Gastrocnemius medialis (tissue), 4 donors: ENCODE data around the gene SDC1. TPM values are rescaled to one million over a fixed set of nuclear protein-coding genes. Genes with fewer than 3 reads are reported as not detected.

Source experiments
- ATAC-seq, 2 donors: fragments of 150-250 bp; one replicate each; pipeline ENCODE4 v1.9.1; 2016
- DNase-seq, 2 donors: peaks; one replicate each; pipeline ENCODE4 v3.0.0-alpha.2; 2019
- H3K27ac ChIP-seq, 4 donors: fragments of 200-600 bp; sonication (generic); 1 replicate in 1 of 4; 2 replicates in 3 of 4; pipeline ENCODE4 v1.5.1; 2016 to 2018; ENCODE audit warnings: mild to moderate bottlenecking in 2 of 4, moderate library complexity in 1 of 4
- H3K27me3 ChIP-seq, 3 donors: fragments of 200-600 bp; sonication (generic) in 2 of 3; 1 replicate in 1 of 3; 2 replicates in 2 of 3; pipeline versions ENCODE4 v1.5.1 to v1.6.0; 2016 to 2019; ENCODE audit warnings: mild to moderate bottlenecking in 1 of 3, moderate library complexity in 1 of 3
- H3K36me3 ChIP-seq, 2 donors: fragments of 200-600 bp; sonication (generic) in 1 of 2; one replicate each; pipeline ENCODE4 v1.5.1; 2017 to 2018
- H3K4me1 ChIP-seq, 2 donors: fragments of 200-600 bp; sonication (generic) in 1 of 2; one replicate each; pipeline ENCODE4 v1.5.1; 2016 to 2017; ENCODE audit warnings: mild to moderate bottlenecking in 2 of 2
- H3K4me3 ChIP-seq, 4 donors: fragments of 200-600 bp; sonication (generic) in 3 of 4; 1 replicate in 1 of 4; 2 replicates in 3 of 4; pipeline ENCODE4 v1.5.1; 2016 to 2019; ENCODE audit warnings: mild to moderate bottlenecking in 2 of 4
- H3K9me3 ChIP-seq, 3 donors: fragments of 200-600 bp; sonication (generic) in 2 of 3; 1 replicate in 1 of 3; 2 replicates in 2 of 3; pipeline ENCODE4 v1.5.1; 2016 to 2019
- POLR2A ChIP-seq, 2 donors: fragments of 450-650 bp; IDR thresholded peaks; one replicate each; pipeline ENCODE4 v1.6.1; 2017; ENCODE audit warnings: antibody characterized with exemption in 2 of 2, mild to moderate bottlenecking in 2 of 2, moderate library complexity in 2 of 2
- in situ Hi-C, 4 donors: fragments of 200-750 bp; cut with MboI; loops; one replicate each; pipeline versions ENCODE4 v1.15.0 to v1.8.0; 2017; ENCODE audit warnings: low sequenced_read_pairs in 4 of 4
- intact Hi-C: fragments of 100-400 bp; cut with DNase I; formaldehyde crosslinking; loops from one replicate; pipeline ENCODE4 v1.15.1; 2023; ENCODE audit warnings: low total_unique reads
- total RNA-seq, 4 donors: library from RNA; depleted of rRNA; stranded (reverse); fragments of >200 nt; gene quantifications; one replicate each; pipeline versions ENCODE4 v1.1.0 to v1.2.3, GENCODE V29; 2016
- TF ChIP-seq, protein P1 (sequence below), 5 experiments: fragments of 450-650 bp in 3 of 5; fragments of 200-600 bp in 2 of 5; sonication (generic) in 2 of 5; IDR thresholded peaks in 4 of 5; conservative IDR thresholded peaks in 1 of 5; 1 replicate in 4 of 5; 2 replicates in 1 of 5; pipeline ENCODE4 v1.5.1; 2016 to 2019; ENCODE audit warnings: antibody characterized with exemption in 5 of 5, mild to moderate bottlenecking in 3 of 5, moderate library complexity in 3 of 5

SDC1 gene
- total RNA-seq, 4 donors from 2014 or later, result 0.41 to 1.2 (median 1.2) TPM; not detected in 1

DNA sequence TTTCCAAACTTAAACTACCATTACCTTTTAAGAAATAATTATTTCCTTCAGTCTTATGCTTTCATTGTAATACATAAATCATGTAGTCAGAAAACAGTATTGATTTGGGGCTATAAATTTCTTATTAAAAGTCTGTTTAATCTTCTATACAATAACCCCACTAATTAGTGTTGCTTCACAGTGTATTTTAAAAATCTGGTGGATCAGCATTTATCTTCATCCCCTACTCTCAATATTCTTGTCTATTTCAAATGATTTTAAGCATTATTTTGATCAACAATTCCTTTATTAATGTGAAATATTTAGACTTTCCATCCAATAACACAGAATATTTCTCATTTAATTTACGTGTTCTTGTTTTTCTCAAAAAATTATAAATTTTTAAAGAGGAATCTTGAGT, 32.5 kb upstream of the SDC1 start:
- Histone ChIP-seq H3K27ac (no peak overlapping the region), H3K4me1 (no peaks in the 10 kb centered on the region), H3K36me3 (peaks cover 7 to 71% of the 10 kb centered on the region in 2 donors), H3K27me3 (no peaks in the 10 kb centered on the region), H3K9me3 (no peaks in the 10 kb centered on the region), H3K4me3 (no peak overlapping the region)
- ATAC-seq, result no peak
- DNase-seq, result no peak
- TF ChIP-seq, protein P1, sequence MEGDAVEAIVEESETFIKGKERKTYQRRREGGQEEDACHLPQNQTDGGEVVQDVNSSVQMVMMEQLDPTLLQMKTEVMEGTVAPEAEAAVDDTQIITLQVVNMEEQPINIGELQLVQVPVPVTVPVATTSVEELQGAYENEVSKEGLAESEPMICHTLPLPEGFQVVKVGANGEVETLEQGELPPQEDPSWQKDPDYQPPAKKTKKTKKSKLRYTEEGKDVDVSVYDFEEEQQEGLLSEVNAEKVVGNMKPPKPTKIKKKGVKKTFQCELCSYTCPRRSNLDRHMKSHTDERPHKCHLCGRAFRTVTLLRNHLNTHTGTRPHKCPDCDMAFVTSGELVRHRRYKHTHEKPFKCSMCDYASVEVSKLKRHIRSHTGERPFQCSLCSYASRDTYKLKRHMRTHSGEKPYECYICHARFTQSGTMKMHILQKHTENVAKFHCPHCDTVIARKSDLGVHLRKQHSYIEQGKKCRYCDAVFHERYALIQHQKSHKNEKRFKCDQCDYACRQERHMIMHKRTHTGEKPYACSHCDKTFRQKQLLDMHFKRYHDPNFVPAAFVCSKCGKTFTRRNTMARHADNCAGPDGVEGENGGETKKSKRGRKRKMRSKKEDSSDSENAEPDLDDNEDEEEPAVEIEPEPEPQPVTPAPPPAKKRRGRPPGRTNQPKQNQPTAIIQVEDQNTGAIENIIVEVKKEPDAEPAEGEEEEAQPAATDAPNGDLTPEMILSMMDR (IDR thresholded peaks at IDR 0.05 in 4 of 5, conservative IDR thresholded peaks at IDR 0.05 in 1 of 5), result no peak
- no peak for TF ChIP-seq POLR2A (IDR thresholded peaks at IDR 0.05)
- intact Hi-C loops, result no loop called here
- in situ Hi-C loops, result no loop called here

DNA sequence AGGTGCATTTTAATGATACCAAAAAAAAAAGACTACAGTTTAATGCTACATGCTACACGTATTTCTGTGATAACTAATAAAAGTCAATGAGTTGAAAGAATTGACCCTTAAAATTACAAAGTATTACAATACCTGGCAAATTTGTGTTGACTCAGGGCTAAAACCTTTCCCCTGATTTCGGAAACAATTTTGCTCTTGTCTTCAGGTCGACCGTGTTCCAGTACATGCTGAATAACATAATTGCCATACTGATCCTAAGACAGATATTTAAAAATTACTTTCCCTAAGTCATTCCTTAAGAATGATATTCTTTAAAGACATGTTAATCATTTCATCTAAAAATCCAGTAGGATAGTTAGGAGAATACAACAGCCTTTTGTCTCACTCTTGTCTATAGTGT, 29.8 kb upstream of the SDC1 start:
- TF ChIP-seq POLR2A (IDR thresholded peaks at IDR 0.05), result no peak
- TF ChIP-seq, protein P1 (IDR thresholded peaks at IDR 0.05 in 4 of 5, conservative IDR thresholded peaks at IDR 0.05 in 1 of 5), result no peak
- in situ Hi-C loops (no loop called here), intact Hi-C loops (loop anchor here (5.0 kb wide), 1 partner anchor 33 kb away; no protein-coding TSS in a partner anchor)
- no peaks in the 10 kb centered on the region for H3K27me3 ChIP-seq
- H3K4me1 ChIP-seq, result no peaks in the 10 kb centered on the region
- DNase-seq, result no peak
- no peaks in the 10 kb centered on the region for H3K9me3 ChIP-seq
- H3K27ac ChIP-seq, result no peak overlapping the region
- peaks cover 7 to 72% of the 10 kb centered on the region in 2 donors for H3K36me3 ChIP-seq
- no peak overlapping the region for H3K4me3 ChIP-seq
- ATAC-seq, result no peak

DNA sequence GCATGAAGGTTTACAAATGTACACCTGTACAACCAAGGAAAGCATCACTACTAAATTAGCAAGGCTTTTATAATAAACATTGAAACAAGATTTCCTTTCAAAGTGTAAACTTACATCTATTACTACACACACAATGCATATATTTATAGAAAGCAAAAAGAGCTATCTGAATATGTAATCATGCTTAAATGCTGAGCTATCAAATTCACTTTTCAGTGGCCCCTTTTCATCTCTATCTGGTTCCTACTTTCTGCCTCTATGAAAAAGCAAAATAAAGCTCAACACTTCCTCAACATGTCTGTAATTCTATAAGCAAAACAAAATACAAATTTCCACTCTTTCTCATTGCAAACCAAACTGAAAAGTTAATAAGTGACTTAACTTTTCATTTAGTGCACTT, 25.5 kb upstream of the SDC1 start:
- no peaks in the 10 kb centered on the region for H3K4me1 ChIP-seq
- ATAC-seq (no peak), DNase-seq (no peak)
- intact Hi-C loops (loop anchor here (5.0 kb wide), 1 partner anchor 37 kb away; no protein-coding TSS in a partner anchor), in situ Hi-C loops (no loop called here)
- H3K4me3 ChIP-seq, result no peak overlapping the region
- H3K9me3 ChIP-seq, result no peaks in the 10 kb centered on the region
- peaks cover 7 to 74% of the 10 kb centered on the region in 2 donors for H3K36me3 ChIP-seq
- no peaks in the 10 kb centered on the region for H3K27me3 ChIP-seq
- no peak for TF ChIP-seq POLR2A (IDR thresholded peaks at IDR 0.05)
- TF ChIP-seq, protein P1 (IDR thresholded peaks at IDR 0.05 in 4 of 5, conservative IDR thresholded peaks at IDR 0.05 in 1 of 5), result no peak
- H3K27ac ChIP-seq, result no peak overlapping the region

DNA sequence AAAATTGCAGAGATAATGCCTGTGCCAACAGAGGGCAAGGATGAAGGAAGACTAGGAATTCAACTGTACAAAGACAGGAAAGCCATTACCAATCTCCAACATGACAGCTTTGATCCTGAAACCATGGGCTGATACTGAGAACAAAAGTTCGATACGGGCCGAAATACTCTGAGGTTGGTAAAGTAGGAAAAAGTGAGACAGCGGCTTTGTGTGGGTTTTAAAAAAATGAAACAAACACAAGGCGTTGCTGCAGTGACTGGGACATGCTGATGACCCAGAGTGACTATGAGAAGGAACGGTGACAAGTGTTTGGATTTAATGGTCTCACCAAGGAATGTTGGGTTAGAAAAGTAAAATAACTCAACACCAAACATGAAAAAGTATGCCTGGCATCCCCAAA, 24.2 kb upstream of the SDC1 start:
- no peaks in the 10 kb centered on the region for H3K4me1 ChIP-seq
- intact Hi-C loops, result no loop called here

More for the DNA sequence above, 24.2 kb upstream of the SDC1 start:
- H3K4me3 ChIP-seq, result no peak overlapping the region
- H3K9me3 ChIP-seq, result no peaks in the 10 kb centered on the region
- TF ChIP-seq POLR2A (IDR thresholded peaks at IDR 0.05), result no peak
- TF ChIP-seq, protein P1 (IDR thresholded peaks at IDR 0.05 in 4 of 5, conservative IDR thresholded peaks at IDR 0.05 in 1 of 5), result no peak
- H3K27me3 ChIP-seq, result no peaks in the 10 kb centered on the region
- DNase-seq, result no peak
- ATAC-seq, result no peak
- in situ Hi-C loops, result no loop called here
- H3K27ac ChIP-seq, result no peak overlapping the region
- peaks cover 0 to 61% of the 10 kb centered on the region in 2 donors for H3K36me3 ChIP-seq
